ENCODE data around the gene KCNS1.

- TF ChIP-seq CTCF (conservative IDR thresholded peaks at IDR 0.05; ENCODE audit: low read depth in 2 of 2) (no peak), CREB1 (CRISPR knock-in tag; IDR thresholded peaks at IDR 0.05; ENCODE audit: low read depth) (no peak), EZH2 (IDR thresholded peaks at IDR 0.05; ENCODE audit: low read depth, unreplicated experiment) (no peak), POLR2AphosphoS5 (IDR thresholded peaks at IDR 0.05; ENCODE audit: low read depth) (no peak), STAT1 (IDR thresholded peaks at IDR 0.05; ENCODE audit: unreplicated experiment) (no peak), EZH2phosphoT487 (IDR thresholded peaks at IDR 0.05; ENCODE audit: unreplicated experiment) (no peak), REST (IDR thresholded peaks at IDR 0.05; ENCODE audit: unreplicated experiment) (no peak), JUNB (IDR thresholded peaks at IDR 0.05; ENCODE audit: unreplicated experiment) (no peak), ZNF114 (CRISPR knock-in tag; IDR thresholded peaks at IDR 0.05) (no peak), ETS1 (IDR thresholded peaks at IDR 0.05) (no peak), ZNF462 (CRISPR knock-in tag; IDR thresholded peaks at IDR 0.05) (no peak), NANOG (IDR thresholded peaks at IDR 0.05; ENCODE audit: borderline replicate concordance) (no peak), ZNF331 (CRISPR knock-in tag; IDR thresholded peaks at IDR 0.05; ENCODE audit: low read depth) (no peak)
Observed at GRCh38 chr20:45066372-45066771, 34.6 kb downstream of the KCNS1 start.

All from GM23338 (cell line).